HEK293 (cell line): ENCODE data around the gene TP53BP2.

Experiments used
- AEBP2 ChIP-seq: fragments of 450-650 bp; formaldehyde crosslinking; IDR thresholded peaks from 2 replicates; pipeline ENCODE4 v1.5.1; 2016; ENCODE audit warnings: missing biosample characterization, missing genetic modification characterization, borderline replicate concordance
- HOXD13 ChIP-seq: sonication (generic); formaldehyde crosslinking; IDR thresholded peaks from 2 replicates; pipeline ENCODE4 v1.8.0; 2022; ENCODE audit warnings: missing genetic modification reagents, borderline replicate concordance
- KLF16 ChIP-seq: fragments of 450-650 bp; formaldehyde crosslinking; IDR thresholded peaks from 2 replicates; pipeline ENCODE4 v1.5.1; 2017; ENCODE audit warnings: missing biosample characterization, missing genetic modification characterization
- KLF17 ChIP-seq: fragments of 450-650 bp; formaldehyde crosslinking; IDR thresholded peaks from 2 replicates; pipeline ENCODE4 v1.5.1; 2016; ENCODE audit warnings: missing biosample characterization, missing genetic modification characterization
- OSR2 ChIP-seq: fragments of 450-650 bp; formaldehyde crosslinking; IDR thresholded peaks from 2 replicates; pipeline ENCODE4 v1.5.1; 2016; ENCODE audit warnings: missing biosample characterization, missing genetic modification characterization
- REST ChIP-seq: fragments of 450-650 bp; formaldehyde crosslinking; IDR thresholded peaks from 2 replicates; pipeline ENCODE4 v1.5.1; 2016; ENCODE audit warnings: missing biosample characterization, missing genetic modification characterization
- SCRT1 ChIP-seq: fragments of 450-650 bp; formaldehyde crosslinking; IDR thresholded peaks from 2 replicates; pipeline ENCODE4 v1.5.1; 2016; ENCODE audit warnings: missing biosample characterization, missing genetic modification characterization, borderline replicate concordance
- TSHZ1 ChIP-seq: fragments of 450-650 bp; formaldehyde crosslinking; IDR thresholded peaks from 2 replicates; pipeline ENCODE4 v1.5.1; 2016; ENCODE audit warnings: missing biosample characterization, missing genetic modification characterization, borderline replicate concordance
- WT1 ChIP-seq: fragments of 450-650 bp; formaldehyde crosslinking; IDR thresholded peaks from 2 replicates; pipeline ENCODE4 v1.5.1; 2016; ENCODE audit warnings: missing biosample characterization, missing genetic modification characterization
- ZBTB20 ChIP-seq: fragments of 450-650 bp; formaldehyde crosslinking; IDR thresholded peaks from 2 replicates; pipeline ENCODE4 v1.5.1; 2016; ENCODE audit warnings: missing biosample characterization, missing genetic modification characterization
- ZNF138 ChIP-seq: fragments of 450-650 bp; formaldehyde crosslinking; IDR thresholded peaks from 2 replicates; pipeline ENCODE4 v1.5.1; 2016; ENCODE audit warnings: missing biosample characterization, missing genetic modification characterization, borderline replicate concordance
- ZNF280D ChIP-seq: fragments of 450-650 bp; formaldehyde crosslinking; IDR thresholded peaks from 2 replicates; pipeline ENCODE4 v1.5.1; 2016; ENCODE audit warnings: missing biosample characterization, missing genetic modification characterization
- ZNF302 ChIP-seq: fragments of 450-650 bp; formaldehyde crosslinking; IDR thresholded peaks from 2 replicates; pipeline ENCODE4 v1.5.1; 2016; ENCODE audit warnings: missing biosample characterization, missing genetic modification characterization, low read depth
- ZNF311 ChIP-seq: fragments of 450-650 bp; formaldehyde crosslinking; IDR thresholded peaks from 2 replicates; pipeline ENCODE4 v1.5.1; 2017; ENCODE audit warnings: missing biosample characterization, missing genetic modification characterization, borderline replicate concordance
- ZNF362 ChIP-seq: fragments of 450-650 bp; formaldehyde crosslinking; IDR thresholded peaks from 2 replicates; pipeline ENCODE4 v1.5.1; 2016; ENCODE audit warnings: missing biosample characterization, missing genetic modification characterization
- ZNF391 ChIP-seq: fragments of 450-650 bp; formaldehyde crosslinking; IDR thresholded peaks from 2 replicates; pipeline ENCODE4 v1.5.1; 2016; ENCODE audit warnings: low read depth, missing biosample characterization, missing genetic modification characterization, borderline replicate concordance
- ZNF404 ChIP-seq: fragments of 450-650 bp; formaldehyde crosslinking; IDR thresholded peaks from 2 replicates; pipeline ENCODE4 v1.5.1; 2017; ENCODE audit warnings: missing biosample characterization, missing genetic modification characterization
- ZNF596 ChIP-seq: fragments of 450-650 bp; IDR thresholded peaks from 2 replicates; pipeline ENCODE4 v1.5.0; 2018; ENCODE audit warnings: missing biosample characterization, mild to moderate bottlenecking, missing genetic modification characterization, moderate library complexity
- ZNF704 ChIP-seq: fragments of 450-650 bp; formaldehyde crosslinking; IDR thresholded peaks from 2 replicates; pipeline ENCODE4 v1.5.1; 2016; ENCODE audit warnings: missing biosample characterization, missing genetic modification characterization
- ZNF768 ChIP-seq: fragments of 450-650 bp; formaldehyde crosslinking; IDR thresholded peaks from 2 replicates; pipeline ENCODE4 v1.5.1; 2018; ENCODE audit warnings: missing biosample characterization, mild to moderate bottlenecking, missing genetic modification characterization
- ZNF776 ChIP-seq: fragments of 450-650 bp; formaldehyde crosslinking; IDR thresholded peaks from 2 replicates; pipeline ENCODE4 v1.5.0; 2017; ENCODE audit warnings: missing biosample characterization, missing genetic modification characterization, borderline replicate concordance

Gene TP53BP2

GRCh38 chr1:223845810-223846682, at the start of gene TP53BP2 (continued):
- TF ChIP-seq ZNF704 (tag by site-specific recombination) = no peak
- 0 out of 2 replicates have a peak, but pooled peaks have one; percentile 18 for TF ChIP-seq ZNF280D (tag by site-specific recombination)
- TF ChIP-seq KLF16 (tag by site-specific recombination) = peak; percentile 62; the same call in 1 of the 2 replicates
- TF ChIP-seq ZNF138 (tag by site-specific recombination) = no peak
- no peak for TF ChIP-seq ZNF302 (tag by site-specific recombination)
- TF ChIP-seq ZNF404 (tag by site-specific recombination) = no peak
- peak; percentile 87 for TF ChIP-seq KLF17 (tag by site-specific recombination)
- TF ChIP-seq ZNF311 = no peak
- TF ChIP-seq ZNF776 (tag by site-specific recombination) = no peak
- TF ChIP-seq ZNF391 (tag by site-specific recombination) = peak; percentile 70; the same call in 1 of the 2 replicates
- TF ChIP-seq HOXD13 (CRISPR knock-in tag) = 0 out of 2 replicates have a peak, but pooled peaks have one; percentile 41
- no peak for TF ChIP-seq ZNF596 (tag by site-specific recombination)
- no peak for TF ChIP-seq SCRT1
- no peak for TF ChIP-seq AEBP2 (tag by site-specific recombination)
- TF ChIP-seq ZNF768 = peak; percentile 24; the same call in 1 of the 2 replicates
- peak; percentile 69 for TF ChIP-seq REST
- TF ChIP-seq WT1 (tag by site-specific recombination) = peak; percentile 78
- peak; percentile 92 for TF ChIP-seq ZBTB20 (tag by site-specific recombination)
- 0 out of 2 replicates have a peak, but pooled peaks have one; percentile 52 for TF ChIP-seq TSHZ1 (tag by site-specific recombination)
- no peak for TF ChIP-seq OSR2
- no peak for TF ChIP-seq ZNF362 (tag by site-specific recombination)
